PC-3 (cell line): ENCODE measurements around the gene JAZF1.

Source experiments
- CTCF ChIP-seq: fragments of 300-600 bp; sonication (generic); conservative IDR thresholded peaks from 2 replicates; pipeline ENCODE4 v1.5.1; 2017; ENCODE audit warnings: antibody characterized with exemption, low read depth, mild to moderate bottlenecking, low read length
- EZH2 ChIP-seq: fragments of 300-600 bp; sonication (generic); IDR thresholded peaks from one replicate; pipeline ENCODE4 v1.6.1; 2017; ENCODE audit warnings: antibody characterized with exemption, mild to moderate bottlenecking, low read length; ENCODE audit not compliant: unreplicated experiment

GRCh38 chr7:28135760-28136159 is 44.8 kb downstream of the JAZF1 start:
- no peak for TF ChIP-seq CTCF
- no peak for TF ChIP-seq EZH2
